ENCODE data around the gene NTSR2.
"Not testable (repeated sequence)": the region's sequence is repeated elsewhere in the genome, so short reads cannot be mapped to it uniquely, and the experiment has no call there.

The NTSR2 gene

GRCh38 chr2:11679486-11680181, 9.6 kb upstream of the NTSR2 start:
- DNase-seq (ENCODE audit: low read depth, low spot score) = no peak

DNA sequence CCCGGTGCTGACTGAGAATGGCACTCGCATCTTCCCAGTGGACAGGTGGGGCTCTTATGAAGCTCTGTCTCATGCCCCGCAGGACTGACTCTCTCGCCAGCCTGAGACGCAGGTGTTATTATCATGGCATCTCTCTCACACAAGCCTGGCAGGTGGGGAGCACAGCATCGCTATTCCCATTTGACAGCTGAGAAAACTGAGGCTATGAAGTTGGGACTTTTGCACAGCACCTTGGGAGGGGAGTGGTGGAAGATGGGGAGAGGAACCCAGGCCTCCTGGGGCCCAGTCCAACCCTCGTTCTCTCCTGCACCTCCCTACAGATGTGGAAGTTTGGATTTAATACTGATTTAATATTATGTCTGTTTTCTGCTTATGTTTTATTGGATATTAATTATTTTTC, 9.0 kb upstream of the NTSR2 start:
- DNase-seq (ENCODE audit: low read depth, low spot score) = no peak

DNA sequence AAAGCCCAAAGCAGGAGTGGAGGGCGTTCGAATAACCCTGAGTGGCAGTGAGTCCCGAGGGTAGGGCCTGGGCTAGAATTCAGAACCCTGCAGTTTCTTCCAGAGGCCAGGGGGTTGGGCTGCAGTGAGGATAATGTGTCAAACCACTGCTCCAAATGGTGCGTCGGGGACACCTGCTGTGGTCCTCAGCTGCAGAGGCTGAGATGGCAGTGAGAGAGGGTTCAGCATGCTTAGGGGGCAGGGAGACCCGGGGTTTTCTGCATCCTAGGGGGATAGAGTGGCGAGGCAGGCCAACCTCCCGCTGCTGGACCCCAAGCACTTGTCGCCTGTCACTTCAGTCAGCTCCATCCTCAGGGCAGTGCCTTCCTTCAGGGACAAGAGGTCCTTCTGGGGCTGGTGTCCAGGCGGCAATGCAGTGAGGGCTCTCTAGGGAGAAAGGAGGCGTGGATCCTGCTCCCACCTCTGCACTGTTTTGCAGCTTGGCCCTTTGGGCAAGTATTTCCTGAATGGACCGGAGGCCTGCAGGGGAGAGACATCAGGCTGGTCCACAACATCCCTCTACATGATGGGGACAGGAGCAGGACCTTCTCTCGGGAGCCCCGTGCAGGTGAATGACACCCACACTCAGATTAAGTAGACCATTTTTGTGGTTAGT, 8.4 kb upstream of the NTSR2 start:
- DNase-seq (ENCODE audit: low read depth, low spot score) = no peak

GRCh38 chr2:11677136-11678055, 7.4 kb upstream of the NTSR2 start:
- no peak for DNase-seq (ENCODE audit: low read depth, low spot score)

- no peak for DNase-seq (ENCODE audit: low read depth, low spot score)
These were observed 6.6 kb upstream of the NTSR2 start for GRCh38 chr2:11676640-11677039.

DNA sequence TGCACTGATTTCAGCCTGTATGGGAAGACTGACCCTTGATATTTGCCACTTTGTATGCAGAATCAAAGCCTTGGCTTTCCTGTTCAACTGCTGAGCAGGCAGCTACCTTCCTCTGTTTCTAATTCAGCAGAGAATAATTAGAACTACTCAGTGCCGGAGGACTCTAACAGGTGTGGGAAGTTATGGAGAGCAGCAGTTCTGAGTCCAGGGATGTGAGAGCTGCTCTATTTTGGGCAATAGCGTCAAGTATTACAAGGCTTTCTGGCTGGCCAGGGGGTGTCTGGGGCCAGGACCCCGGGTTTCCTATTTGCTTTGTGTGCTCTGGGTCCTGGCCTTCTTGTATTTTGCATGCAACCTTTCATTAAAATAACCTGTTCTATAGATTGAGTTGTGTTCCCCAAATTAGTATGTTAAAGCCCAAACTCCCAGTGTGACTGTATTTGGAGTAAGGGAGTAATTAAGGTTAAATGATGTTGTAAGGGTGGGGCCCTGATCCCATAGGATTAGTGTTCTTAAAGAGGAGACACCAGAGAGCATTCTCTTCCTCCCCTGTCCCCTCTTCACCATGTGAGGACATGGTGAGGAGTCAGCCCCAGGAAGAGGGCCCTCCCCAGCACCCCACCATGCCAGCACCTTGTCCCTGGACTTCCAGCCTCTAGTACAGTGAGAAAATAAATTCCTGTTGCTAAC, 5.6 kb upstream of the NTSR2 start:
- no peak for DNase-seq (ENCODE audit: low read depth, low spot score)

GRCh38 chr2:11674983-11675382, 5.0 kb upstream of the NTSR2 start:
- no peak for DNase-seq (ENCODE audit: low read depth, low spot score)

GRCh38 chr2:11672407-11672806, 2.4 kb upstream of the NTSR2 start:
- no peak for DNase-seq (ENCODE audit: low read depth, low spot score)

DNA sequence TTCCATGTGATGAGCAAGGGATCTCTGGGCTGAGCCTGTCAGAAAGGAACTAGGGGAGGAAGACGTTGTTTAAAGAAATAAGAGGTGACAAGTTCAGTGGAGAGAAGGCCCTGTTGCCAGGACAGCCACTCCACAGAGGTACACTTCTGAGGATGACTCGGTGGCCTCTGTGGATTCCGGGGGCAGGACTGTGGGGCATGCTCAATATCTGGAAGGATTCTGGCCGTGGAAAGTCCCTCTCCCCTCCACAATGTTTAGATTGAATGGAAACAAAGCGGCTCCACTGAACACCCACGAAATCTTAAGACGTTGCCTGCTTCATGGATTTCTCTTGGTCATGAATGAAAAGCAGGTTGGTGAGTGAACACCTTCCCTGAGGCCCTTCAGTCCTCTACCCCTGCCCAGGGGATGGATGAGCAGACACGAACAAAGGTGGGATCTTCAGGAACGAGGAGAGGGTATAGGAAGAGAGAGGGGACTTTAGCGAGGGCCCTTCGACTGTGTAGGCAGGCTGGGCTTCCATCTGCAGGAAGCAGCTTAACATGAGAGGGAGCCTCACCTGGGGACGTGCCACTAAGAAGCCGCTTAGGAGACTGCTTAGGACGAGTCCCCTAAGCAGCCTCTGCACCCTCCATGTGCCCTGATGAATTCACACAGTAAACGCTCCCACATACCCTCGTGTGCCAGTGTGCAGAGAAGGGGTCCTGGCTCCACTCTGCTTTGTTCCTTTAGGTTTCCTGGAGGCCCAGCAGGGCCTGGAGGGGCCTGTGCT, 1.9 kb downstream of the NTSR2 start:
- DNase-seq (ENCODE audit: low read depth, low spot score) = no peak

- no peak for DNase-seq (ENCODE audit: low read depth, low spot score)
These were observed 2.8 kb downstream of the NTSR2 start for GRCh38 chr2:11667194-11667593.

GRCh38 chr2:11665510-11666362, 4.3 kb downstream of the NTSR2 start:
- DNase-seq (ENCODE audit: low read depth, low spot score) = no peak

GRCh38 chr2:11665028-11665427, 5.0 kb downstream of the NTSR2 start:
- no peak for DNase-seq (ENCODE audit: low read depth, low spot score)

GRCh38 chr2:11663427-11663826, 6.6 kb downstream of the NTSR2 start:
- no peak for DNase-seq (ENCODE audit: low read depth, low spot score)

- no peak for DNase-seq (ENCODE audit: low read depth, low spot score)
These were observed 7.1 kb downstream of the NTSR2 start for GRCh38 chr2:11662882-11663281.

DNA sequence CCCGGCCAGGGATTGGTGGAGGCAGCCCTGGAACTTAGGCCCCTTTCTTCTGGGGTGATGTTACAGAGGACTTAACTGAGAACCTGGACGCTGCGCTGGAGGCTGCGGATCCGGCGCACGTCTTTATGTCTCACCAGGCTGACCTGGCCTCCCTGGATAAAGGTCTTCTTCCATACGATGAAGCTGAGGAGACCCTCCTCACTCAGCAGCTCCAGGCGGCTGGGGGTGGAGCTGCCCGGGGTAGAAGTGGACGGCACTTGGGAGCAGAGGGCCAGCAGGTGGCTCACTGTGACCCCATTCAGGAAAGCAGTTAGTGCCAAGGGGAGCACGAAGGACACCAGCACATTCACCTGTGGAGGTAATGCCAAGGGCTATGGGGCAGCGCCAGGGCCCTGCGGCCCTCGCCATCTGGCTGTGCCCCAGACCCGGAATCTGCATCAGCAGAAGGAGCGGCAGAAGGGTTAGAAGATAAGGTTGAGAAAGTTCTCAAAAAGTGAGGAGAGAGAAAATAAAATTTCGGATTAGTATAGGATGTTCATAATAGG, 8.0 kb downstream of the NTSR2 start:
- no peak for DNase-seq (ENCODE audit: low read depth, low spot score)

- DNase-seq (ENCODE audit: low read depth, low spot score) = not testable (repeated sequence)
These were observed 9.6 kb downstream of the NTSR2 start for GRCh38 chr2:11660396-11660795.

DNA sequence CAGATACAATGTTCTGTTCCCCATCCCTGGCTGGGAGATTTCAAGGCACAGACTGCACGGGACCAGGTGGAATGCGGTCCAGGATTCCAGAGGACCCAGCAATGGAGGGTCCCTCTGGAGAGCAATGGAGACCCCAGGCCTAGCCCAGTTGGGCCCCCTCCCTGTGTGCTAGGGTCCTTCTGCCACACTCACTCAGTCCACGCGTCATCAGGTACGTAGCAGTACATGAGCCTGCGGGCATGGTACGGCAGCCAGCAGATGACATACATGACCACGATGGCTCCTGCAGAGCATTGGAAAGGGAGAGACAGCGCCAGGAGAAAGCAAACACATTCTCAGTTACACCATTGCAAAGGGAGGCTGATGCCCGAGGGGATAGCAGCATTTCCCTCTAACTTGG, 10.1 kb downstream of the NTSR2 start:
- no peak for DNase-seq (ENCODE audit: low read depth, low spot score)

DNA sequence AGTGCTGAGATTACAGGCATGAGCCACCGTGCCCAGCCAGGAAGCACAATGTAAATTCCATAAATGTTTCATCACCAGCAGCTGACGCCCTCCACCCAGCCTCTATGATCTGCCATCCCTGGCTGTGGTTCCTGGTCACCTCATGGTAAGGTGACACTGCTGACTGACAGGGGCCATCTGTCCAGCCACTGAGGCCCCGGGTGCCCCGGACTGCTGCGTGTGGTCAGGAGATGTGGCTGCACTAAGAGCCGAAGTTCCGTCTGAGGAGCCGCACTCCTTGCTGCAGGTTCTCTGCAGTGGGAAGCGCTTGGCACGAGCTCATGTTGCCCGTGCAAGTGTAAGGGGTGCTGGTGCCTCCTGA, 10.9 kb downstream of the NTSR2 start:
- no peak for DNase-seq (ENCODE audit: low read depth, low spot score)

DNA sequence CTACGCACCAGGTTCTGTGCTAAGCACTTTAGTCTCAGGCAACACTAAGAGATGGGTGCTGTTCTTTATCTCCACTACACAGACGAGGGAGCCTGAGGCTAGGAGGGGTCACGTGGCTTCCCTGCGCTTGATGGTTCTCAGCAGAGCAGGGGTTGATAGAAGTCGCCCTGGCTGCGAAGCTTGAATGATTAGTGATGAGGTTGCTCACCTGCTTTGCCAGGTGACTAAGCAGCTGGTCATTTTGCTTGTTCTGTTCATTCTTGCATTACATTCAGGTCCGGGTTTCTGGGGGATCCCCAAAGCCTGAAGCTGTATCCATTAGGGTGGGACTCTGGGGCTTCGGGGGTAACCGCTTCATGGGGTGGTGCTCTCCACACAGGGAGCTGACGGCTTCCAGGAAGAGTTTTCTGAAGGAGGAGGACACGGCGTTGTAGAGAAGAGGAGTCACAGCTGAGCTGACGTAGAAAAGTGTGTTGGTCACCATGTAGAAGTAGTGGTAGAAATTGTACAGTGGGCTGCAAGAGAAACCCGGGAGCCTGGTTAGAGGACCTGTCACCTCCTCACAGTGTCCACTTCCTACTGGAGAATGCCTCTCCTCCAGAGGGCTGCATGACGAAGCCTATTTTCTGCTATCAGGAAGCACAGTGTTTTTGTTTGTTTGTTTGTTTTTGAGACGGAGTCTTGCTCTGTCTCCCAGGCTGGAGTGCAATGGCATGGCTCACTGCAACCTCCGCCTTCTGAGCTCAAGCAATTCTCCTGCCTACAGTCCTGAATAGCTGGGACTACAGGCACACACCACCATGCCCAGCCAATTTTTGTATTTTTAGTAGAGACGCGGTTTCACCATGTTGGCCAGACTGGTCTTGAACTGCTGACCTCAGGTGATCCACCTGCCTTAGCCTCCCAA, 11.5 kb downstream of the NTSR2 start:
- no peak for DNase-seq (ENCODE audit: low read depth, low spot score)
